GM12864 (cell line): ENCODE results near the gene CTAGE9.
"Not testable (repeated sequence)": the region's sequence is repeated elsewhere in the genome, so short reads cannot be mapped to it uniquely, and the experiment has no call there.

ENCODE experiments used
- DNase-seq: peaks from one replicate; pipeline ENCODE4 v3.0.0-alpha.2; 2011; ENCODE audit warnings: low read depth
- H3K4me3 ChIP-seq: 2 replicates; pipeline ENCODE4 v1.5.1; 2011; ENCODE audit warnings: mild to moderate bottlenecking, low read depth, low read length, control low read depth
- TF ChIP-seq, protein P1 (sequence below): IDR thresholded peaks from 2 replicates; pipeline ENCODE4 v1.5.1; 2011; ENCODE audit warnings: low read depth, mild to moderate bottlenecking, moderate library complexity, low read length, control low read depth, inconsistent platforms; ENCODE audit errors: missing control alignments

Gene CTAGE9, protein sequence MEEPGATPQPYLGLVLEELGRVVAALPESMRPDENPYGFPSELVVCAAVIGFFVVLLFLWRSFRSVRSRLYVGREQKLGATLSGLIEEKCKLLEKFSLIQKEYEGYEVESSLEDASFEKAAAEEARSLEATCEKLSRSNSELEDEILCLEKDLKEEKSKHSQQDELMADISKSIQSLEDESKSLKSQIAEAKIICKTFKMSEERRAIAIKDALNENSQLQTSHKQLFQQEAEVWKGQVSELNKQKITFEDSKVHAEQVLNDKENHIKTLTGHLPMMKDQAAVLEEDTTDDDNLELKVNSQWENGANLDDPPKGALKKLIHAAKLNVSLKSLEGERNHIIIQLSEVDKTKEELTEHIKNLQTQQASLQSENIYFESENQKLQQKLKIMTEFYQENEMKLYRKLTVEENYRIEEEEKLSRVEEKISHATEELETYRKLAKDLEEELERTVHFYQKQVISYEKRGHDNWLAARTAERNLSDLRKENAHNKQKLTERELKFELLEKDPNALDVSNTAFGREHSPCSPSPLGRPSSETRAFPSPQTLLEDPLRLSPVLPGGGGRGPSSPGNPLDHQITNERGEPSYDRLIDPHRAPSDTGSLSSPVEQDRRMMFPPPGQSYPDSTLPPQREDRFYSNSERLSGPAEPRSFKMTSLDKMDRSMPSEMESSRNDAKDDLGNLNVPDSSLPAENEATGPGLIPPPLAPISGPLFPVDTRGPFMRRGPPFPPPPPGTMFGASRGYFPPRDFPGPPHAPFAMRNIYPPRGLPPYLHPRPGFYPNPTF

DNA sequence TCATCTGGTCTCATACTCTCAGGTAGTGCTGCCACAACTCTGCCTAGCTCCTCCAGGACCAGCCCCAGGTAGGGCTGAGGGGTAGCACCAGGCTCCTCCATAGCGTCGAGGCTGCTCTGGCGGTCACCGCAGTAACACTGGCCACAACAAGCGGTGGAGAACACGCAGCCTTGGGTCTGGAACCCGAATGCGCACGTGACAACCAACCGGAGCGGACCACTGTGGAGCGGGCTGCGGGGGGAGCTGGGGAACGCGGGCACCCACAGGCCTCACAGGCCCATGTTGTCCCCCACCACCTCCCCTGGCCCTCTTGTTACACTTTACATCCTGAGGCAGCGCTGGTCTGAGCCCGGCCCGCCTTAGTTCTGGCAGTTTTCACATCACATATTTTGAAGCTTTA lies at the start of gene CTAGE9:
Gene CTAGE9, minus strand, starts transcription at position 101 of the 400 bp plus-strand sequence. Its CDS starts 0 bp downstream, at position 101.
- not testable (repeated sequence) for DNase-seq, H3K4me3 ChIP-seq

DNA sequence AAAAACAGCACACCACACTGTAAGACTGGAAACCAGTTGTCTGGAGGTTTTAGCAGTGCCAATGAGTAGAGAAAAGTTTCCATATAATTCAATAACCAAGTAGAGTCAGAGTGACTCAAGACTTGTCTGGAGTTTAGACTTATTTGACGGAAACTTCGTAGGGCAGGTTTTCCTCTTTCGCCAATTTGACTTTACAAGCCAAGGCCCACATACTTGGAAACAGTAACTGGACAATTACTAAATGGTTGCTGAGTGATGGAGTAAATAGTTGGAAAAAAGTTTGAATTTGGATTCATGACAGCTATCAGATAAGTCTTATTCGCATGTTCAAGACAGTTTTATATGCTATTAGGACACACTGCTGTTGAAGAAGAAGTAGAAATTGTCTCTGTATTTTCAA lies 48.1 kb upstream of the CTAGE9 start:
- H3K4me3 ChIP-seq: no peak overlapping the region
- DNase-seq: no peak
- TF ChIP-seq, protein P1, sequence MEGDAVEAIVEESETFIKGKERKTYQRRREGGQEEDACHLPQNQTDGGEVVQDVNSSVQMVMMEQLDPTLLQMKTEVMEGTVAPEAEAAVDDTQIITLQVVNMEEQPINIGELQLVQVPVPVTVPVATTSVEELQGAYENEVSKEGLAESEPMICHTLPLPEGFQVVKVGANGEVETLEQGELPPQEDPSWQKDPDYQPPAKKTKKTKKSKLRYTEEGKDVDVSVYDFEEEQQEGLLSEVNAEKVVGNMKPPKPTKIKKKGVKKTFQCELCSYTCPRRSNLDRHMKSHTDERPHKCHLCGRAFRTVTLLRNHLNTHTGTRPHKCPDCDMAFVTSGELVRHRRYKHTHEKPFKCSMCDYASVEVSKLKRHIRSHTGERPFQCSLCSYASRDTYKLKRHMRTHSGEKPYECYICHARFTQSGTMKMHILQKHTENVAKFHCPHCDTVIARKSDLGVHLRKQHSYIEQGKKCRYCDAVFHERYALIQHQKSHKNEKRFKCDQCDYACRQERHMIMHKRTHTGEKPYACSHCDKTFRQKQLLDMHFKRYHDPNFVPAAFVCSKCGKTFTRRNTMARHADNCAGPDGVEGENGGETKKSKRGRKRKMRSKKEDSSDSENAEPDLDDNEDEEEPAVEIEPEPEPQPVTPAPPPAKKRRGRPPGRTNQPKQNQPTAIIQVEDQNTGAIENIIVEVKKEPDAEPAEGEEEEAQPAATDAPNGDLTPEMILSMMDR: no peak

DNA sequence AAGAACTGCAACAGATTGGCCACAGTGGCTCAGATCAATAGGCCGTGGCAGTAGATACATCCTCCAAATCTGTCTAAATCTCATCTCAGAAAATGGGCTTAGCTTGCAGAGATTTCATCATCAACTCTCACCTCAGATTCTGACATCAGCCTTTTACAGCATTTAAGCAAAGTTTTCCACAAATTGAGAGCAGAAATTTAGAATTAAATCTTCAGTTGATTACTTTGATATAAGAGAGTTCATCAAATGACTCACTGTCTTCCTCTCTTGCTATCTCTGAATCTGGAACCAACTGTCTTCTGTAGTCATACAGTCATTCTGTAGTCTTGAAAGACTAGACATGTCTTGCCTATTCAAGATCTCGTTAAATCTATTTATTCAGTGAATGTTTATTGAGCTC lies 45.2 kb upstream of the CTAGE9 start:
- no peak for DNase-seq
- H3K4me3 ChIP-seq: no peak overlapping the region
- TF ChIP-seq, protein P1: no peak

DNA sequence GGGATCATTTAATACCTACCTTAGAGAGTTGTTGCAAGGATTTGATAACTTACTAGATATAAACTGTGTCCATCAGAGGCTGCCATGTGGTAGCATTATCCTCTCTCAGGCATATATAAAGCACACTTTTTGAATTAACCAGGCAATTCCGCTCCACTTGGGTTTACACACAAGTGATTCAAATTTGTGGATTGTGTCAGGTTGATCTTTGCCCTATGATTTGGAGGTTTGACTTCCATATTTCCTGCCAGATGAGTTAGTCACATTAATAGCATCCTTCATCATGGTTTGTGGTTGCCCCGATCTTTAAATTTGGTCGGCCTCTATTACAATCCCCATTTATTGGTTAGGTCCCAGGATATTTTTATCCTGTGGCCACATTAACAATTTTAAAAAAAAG lies 44.8 kb upstream of the CTAGE9 start:
- H3K4me3 ChIP-seq: no peak overlapping the region
- TF ChIP-seq, protein P1: no peak
- DNase-seq: no peak

DNA sequence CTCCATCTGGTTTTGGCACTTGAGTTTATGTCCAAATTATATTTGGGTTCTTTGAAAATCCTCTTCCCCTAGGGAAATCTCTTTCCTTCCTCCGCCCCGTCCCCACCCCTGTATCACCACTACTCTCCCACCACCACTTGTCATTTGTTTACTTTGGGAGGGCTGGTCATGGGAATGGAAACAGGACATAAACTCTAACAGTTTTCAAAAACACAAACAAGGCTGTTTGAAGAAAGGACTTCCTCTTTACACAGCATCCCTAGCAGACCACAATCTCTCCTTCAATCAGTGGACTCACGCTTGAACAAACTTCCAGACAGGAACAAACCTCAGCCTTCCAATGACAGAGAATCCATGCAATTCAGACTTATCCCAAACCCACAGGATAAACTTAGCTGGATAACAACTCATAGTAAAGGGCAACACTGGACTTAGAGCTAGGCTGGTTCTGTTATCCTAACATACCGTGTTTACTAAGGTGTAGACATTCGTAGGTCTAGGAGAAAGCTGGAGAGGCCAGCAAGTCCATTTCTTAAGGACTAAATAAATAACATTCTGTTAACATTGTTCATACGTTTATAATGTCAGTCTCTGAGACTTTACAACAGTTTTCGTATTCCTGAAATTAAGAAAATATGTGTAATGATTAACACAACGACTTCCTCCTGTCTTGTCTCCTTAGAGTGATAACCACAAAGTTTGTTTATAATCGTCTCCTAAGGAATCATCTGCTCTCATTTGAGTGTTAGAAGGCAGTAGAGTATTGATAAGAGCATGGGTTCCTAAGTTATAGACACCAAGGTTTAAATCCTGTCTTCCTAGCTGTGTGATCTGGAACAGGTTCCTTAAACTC lies 44.1 kb upstream of the CTAGE9 start:
- H3K4me3 ChIP-seq: no peak overlapping the region
- TF ChIP-seq, protein P1: no peak
- no peak for DNase-seq

DNA sequence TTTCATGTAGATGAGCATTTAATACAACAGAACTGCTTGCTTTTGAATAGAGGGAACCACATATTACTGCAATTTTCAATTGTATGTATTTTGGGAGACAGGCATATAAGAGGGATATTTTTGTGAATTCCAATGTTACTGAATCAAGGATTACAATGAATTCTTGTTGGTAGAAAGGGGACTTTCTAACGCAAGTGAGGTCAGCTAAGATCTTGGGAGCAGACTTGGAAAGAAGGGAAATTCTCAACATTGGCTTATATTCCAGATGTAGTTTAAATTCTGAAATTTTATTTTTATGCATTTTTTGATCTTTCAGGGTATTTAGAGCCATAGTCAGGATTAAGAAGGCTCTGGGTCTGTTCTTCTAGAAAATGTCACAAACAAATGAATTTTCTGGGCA lies 43.3 kb upstream of the CTAGE9 start:
- TF ChIP-seq, protein P1: no peak
- no peak overlapping the region for H3K4me3 ChIP-seq
- no peak for DNase-seq

DNA sequence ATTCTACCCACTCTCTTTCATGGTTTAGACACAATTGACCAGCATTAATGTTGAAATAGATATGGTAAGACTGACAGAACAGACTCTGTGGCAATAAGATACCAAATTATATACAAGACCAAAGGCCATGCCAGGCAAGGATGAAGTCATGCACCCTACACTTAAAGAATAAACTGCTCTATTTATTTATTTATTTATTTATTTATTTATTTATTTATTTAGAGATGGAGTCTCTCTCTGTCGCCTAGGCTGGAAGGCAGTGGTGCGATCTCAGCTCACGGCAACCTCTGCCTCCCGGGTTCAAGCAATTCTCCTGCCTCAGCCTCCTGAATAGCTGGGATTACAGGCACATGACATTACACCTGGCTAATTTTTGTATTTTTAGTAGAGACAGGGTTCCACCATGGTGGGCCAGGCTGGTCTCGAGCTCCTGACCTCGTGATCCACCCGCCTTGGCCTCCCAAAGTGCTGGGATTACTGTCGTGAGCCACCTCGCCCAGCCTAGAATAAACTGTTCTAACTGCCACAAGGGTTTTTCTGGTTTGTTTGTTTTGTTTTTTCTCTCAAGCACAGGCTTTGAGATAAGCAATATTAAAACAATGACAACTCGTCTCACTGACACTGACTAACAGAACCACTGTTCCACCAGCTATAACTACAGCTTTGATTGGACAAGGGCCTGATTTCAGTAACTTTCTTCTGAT lies 40.3 kb upstream of the CTAGE9 start:
- not testable (repeated sequence) for DNase-seq, H3K4me3 ChIP-seq
